Stimulated activated CD8-positive, alpha-beta memory T cell treated with anti-CD3 and anti-CD28 coated beads, Interleukin-2, amount 100 ng/mL, for 1 hour (primary cell): Measurements from ENCODE around the gene MGAT4B.

Source experiments
- DNase-seq, 2 donors: peaks; one replicate each; pipeline ENCODE4 v3.0.0-alpha.2; 2020; ENCODE audit warnings: low read depth in 2 of 2

The MGAT4B gene

DNA sequence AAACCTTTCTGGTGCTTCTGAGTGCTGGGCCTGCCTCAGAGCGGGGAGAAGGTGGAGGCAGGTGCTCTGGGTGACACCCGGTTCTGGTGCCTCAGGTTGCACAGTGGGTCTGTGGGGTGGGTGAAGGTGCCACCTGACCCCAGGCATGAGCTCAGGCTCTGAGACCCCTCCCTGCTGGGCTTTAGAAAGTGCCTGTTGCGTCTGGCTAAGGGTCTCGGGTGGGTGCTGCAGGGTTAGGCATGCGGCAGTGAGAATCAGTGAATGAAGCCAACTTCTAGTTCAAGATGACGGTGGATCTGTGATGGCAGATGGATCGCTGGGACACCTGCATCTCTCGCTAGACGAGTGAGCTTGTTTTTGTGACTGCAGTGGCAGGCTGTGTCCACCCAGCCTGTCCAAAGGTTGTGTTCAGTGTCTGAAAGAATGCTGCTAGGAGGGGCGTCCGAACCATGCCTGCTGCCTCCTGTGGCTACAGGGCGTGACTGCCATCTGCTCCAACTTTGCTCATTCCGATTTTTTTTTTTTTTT is 19.1 kb upstream of the MGAT4B start:
- DNase-seq, result no peak

DNA sequence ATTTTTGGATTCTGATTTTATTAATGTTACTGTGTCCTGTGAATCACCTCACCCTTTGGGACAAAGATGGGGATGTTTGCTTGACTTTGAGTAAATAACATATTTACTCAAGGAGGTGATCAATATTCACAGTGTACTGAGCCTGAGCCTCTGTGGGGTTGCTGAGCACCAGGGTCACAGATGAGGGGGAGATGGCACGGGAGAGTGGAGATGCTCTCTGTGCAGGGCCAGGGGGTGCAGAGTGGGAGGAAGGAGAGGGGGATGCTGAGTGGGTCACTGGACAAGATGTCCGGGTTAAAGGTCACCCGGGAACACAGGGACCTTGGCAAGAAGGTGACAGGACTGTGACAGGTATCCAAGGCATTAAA is 18.1 kb upstream of the MGAT4B start:
- no peak for DNase-seq

DNA sequence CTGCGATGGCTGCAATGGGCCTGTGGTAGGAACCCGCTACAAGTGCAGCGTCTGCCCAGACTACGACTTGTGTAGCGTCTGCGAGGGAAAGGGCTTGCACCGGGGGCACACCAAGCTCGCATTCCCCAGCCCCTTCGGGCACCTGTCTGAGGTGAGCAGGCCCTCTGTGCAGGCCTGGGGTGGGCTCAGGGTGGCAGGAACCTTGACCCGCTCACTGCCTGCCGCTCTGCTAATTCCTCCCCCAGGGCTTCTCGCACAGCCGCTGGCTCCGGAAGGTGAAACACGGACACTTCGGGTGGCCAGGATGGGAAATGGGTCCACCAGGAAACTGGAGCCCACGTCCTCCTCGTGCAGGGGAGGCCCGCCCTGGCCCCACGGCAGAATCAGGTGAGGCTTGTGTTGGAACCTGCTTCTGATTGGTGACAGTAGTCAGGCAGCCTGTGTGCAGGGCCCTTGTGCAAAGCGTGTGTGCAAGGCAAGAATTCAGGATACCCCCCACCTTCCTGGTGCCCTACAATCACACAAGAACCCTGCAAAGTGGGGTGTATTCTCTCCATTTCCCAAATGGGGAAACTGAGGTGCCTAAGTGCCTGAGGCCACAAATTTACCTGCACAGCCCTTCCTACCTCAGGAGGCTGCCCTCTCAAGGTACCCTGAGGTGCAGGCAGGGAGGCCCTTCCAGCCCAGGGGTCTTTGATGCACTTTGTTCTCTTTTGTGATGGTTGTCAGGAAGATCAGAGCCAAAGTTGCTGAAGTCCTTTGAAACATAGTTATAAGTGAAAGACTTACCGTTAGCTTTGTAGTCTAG is 17.5 kb upstream of the MGAT4B start:
- DNase-seq, result no peak

DNA sequence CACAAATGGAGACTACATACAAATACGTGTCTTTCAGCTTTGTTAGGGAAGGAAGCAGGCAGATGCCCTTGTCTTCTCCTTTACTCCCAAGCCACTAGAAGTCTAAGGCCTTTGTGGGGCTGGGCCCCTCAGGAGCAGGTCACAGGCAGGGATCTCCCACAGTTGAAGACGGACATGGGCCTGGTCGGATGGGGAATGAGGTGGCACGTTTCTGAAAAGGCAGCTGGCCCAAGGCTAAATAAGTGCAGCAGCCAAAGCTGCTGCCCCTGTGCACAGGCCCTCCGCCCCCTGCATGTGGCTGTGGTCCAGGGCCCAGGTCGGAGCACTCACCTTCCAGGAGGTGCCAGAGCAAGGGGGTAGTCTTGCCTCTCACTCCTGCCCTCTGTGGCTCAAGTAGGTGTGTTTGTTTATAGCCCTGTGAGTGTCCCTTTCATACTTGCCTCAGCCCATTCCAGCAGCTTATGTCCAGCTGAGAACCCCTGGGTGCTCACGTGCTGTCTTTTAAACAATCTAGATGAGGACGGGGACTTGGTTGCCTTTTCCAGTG is 15.9 kb upstream of the MGAT4B start:
- DNase-seq, result no peak

DNA sequence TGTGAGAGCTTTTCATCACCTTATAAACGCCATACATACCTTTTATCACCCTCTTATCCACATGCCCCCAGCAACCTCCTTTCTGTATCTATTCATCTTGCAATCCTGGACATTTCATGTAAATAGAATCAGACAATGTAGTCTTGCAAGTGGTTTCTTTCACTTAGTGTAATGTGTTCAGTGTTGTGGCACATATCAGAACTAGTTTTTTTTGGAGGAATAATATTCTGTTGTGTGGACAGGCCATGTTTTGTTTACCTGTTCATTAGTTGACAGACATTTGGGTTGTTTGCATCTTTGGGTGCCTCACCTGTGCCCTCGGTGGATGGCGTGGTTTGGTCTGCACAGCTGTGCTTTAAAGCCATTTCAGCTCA is 15.4 kb upstream of the MGAT4B start:
- DNase-seq, result no peak

DNA sequence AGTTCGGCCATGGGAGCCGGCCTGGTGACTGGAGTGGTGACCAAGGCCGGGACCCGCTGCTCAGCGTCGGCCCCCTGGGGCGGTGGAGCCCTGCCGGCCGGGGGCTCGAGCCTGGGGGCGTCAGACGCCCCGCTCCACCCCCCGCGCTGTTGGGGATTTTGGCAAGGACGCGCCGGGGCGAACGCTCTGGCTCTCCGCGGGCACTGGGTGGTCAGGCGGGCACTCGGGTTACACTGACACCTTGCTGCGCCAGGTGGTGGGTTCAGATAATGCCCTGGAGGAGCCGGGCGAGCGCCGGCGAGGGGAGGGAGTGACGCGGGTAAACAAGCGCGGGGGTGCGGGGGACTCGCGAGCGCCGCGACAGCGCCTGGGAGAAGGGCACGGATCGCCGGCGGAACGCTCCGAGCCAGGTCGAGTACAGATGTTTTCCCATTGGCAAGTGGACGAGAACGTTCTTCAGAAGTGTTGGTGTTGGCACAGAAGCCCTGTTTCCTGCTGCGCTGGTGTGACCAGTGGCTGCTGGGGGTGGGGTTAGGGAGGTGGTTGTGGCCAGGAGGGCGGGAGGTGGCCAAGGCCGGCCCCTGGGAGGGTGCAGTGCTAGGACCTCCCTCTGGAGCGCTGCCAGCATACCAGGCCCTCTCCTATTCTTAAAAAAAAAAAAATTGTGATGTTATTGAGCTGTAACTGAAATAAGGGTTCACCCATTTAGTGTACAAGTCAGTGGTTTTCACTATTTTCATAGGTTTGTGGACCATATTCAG is 14.8 kb upstream of the MGAT4B start:
- peak; percentile 71 to 73 for DNase-seq

DNA sequence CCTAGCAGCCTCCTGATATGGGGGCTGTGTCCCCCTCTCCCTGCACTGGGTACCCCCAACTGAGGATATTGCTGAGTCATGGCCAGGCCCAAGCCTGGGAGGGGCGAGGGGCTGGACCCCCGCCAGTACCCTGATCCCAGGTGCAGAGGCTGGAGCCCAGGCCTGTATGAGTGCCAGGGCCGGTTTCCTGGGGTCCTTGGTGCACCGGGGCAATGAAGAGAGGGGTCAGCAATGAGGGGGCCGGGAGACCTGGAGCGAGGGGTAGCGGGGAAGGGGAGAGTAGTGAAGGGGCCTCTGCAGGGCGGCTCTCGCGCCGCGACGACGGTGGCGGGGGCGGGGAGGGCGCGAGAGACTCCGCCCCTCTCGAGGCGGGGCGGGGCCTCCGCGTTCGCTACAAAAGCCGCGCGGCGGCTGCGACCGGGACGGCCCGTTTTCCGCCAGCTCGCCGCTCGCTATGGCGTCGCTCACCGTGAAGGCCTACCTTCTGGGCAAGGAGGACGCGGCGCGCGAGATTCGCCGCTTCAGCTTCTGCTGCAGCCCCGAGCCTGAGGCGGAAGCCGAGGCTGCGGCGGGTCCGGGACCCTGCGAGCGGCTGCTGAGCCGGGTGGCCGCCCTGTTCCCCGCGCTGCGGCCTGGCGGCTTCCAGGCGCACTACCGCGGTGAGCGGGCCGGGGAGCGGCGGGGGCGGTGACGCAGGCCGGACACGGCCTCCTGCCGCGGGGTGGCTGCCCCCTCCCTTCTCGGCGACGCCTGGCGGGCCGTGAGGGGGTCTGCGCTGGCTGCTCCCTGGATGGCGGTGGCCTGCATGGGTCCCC is 14.0 kb upstream of the MGAT4B start, which contains the start of gene SQSTM1:
SQSTM1 (plus strand) TSS at position 423 of the 815 bp plus-strand sequence; CDS start at position 455, 32 bp downstream.
- DNase-seq, result peak; percentile 66 to 76

DNA sequence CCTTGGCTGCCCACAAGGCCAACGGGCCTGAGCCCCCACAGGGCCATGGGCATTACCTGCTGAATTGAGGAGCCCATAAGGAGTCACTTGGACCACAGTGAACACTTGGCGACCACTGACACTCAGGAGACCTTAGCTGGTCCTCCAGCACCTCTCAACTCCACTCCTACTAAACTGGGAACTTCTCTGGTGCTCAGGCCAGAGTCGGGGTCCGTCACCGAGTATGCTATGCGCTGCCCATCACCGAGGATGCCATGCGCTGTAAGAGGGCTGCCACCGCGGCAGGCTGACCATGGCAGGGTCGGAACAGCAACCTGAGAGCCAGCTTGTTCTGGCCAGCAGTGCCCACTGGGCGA is 13.4 kb upstream of the MGAT4B start:
- DNase-seq, result no peak

DNA sequence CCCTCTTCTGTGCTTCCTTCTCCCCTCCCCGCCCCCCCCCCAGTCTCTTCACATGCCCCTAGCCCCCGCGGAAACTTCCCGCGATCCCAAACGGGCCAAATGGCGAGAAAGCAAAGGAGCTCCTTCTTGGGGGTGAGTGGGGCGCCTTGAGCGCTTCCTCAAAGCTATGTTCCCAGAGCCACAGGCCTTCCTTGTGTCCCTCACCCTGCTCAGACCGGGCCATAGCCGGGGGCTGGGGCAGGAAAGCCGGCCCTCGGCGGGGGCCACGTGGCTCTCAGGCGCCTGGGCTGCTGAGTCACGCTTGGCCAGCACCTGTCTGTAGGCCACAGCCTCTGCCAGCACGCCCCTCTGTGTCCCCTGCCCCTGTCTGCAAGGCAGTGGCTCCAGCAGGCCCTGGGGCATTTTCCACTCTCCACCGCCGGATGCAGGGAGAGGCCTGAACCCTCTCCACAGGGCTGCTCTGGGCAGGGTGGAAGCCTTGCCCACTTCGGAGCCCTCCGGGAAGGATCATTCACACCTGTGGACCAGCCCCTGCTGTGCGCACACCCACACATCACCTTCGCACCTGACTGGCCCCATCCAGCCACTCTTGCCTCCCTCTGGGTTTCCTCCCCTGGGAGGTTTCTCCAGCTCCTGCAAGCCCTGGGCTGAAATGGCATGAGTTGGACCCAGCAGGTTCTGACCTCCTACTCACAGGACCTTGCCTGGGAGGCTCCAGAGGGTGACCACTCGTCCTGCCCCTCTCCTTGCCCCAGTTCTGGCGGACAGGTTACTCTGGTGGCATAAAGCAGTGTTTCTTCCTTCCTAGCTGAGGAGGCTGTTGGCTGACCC is 12.8 kb upstream of the MGAT4B start:
- DNase-seq, result no peak

DNA sequence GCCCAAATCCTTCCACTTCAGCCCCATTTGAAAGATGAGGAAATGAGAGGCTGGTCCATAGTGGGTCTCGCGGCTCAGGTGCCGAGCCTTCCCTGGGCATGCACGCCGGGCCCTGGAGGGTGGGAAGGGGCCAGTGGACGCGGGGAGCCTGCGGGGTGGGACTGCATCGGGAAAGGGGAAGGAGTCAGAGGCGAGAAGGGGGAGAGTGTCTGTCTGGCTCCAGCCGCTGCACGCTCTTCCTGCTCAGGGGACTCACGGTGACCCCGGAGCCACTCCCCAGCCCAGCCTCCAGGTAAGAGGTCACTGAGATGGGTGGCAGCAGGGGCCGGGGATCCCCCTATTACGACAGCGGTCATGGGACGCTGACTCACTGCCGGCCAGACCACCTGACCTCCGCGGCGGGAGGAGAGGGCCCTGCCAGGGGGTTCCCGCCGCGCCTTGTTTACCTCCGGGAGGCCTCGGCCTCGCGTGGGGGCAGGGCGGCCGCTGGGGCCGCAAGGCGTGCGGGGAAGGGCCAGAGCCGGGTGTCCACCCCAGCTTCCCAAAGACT is 12.2 kb upstream of the MGAT4B start:
- DNase-seq, result peak; percentile 80

DNA sequence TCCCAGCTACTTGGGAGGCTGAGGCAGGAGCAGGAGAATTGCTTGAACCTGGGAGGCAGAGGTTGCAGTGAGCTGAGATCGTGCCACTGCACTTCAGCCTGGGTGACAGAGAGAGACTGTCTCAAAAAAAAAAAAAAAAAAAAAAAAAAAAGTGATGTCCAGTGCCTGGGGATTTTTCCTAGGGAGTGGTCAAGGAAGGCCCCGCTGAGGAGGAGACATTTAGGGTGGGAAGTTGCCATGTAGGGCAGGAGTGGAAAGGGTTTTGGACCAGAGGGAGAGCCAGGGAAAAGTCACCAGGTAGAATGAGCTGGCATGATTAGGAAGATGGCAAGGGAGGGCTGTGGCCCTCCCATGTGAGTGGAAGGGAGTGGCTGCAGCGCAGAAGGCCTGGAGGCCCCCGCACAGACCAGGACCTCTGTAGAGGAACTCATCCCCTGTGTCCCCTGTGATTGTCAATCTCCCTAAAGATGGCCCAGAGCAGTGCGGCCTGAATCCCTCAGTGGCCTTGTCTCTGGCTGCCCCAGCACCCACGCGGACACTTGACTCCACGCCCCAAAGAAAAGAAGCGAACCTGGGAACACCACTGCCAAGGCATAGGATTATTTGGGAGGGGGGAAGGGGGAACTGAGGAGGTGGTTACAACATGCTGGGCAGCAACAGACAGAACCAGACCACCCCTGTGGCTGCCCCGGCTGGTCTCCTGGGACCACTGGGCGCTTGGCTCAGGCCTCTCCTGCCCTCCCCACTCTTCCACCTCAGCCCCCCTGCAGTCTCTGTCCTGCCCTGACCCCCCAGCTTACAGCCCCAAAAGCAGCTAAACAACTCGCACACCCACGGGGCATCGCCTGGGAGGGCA is 11.5 kb upstream of the MGAT4B start:
- no peak for DNase-seq

DNA sequence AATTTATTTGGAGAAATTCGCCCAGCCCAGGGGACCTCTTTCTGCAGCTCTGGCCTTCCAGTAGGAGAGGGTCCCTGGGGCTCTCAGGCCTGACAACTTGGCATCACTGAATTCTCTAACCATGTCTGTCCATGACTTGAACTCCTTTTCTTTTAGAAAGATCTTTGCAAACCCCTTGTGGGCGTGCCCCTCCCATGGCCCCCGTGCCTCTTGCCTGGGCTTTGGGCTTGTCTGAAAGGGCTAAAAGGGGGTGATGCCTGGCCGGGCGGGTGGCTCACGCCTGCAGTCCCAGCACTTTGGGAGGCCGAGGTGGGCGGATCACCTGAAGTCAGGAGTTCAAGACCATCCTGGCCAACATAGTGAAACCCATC is 10.8 kb upstream of the MGAT4B start:
- DNase-seq, result no peak

DNA sequence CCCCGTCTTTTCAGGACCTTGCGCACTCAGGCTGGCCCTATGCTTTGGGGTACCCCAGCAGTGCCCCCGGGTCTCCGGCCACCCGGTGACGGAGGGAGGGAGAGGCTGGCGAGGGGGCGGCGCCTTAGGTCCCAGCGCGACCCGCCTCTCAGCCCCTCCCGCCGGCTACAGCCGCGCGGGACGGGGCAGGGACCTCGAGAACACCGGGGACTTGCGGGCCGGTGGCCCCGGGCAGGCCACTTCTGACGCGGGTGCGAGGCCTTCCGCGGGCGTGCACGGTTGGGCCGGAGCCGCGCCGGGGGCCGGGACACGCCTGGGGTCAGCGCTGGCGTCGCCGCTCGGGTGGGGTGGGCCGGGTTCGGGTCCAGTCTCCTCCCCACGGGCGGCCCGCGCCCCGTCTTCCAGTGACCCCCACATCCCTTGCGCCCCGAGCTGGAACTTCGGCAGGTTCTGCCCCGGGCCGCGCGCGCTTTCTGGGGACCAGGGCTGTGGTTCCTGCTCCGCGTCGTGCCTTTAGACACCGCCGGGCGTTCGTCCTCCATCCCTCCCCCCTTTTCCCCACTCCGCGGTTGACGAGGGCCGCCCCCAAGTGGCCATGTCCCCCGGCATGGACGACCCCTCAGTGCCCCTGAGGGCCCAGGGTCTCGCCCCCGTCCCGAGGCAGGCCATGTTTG is 10.3 kb upstream of the MGAT4B start:
- DNase-seq, result no peak

DNA sequence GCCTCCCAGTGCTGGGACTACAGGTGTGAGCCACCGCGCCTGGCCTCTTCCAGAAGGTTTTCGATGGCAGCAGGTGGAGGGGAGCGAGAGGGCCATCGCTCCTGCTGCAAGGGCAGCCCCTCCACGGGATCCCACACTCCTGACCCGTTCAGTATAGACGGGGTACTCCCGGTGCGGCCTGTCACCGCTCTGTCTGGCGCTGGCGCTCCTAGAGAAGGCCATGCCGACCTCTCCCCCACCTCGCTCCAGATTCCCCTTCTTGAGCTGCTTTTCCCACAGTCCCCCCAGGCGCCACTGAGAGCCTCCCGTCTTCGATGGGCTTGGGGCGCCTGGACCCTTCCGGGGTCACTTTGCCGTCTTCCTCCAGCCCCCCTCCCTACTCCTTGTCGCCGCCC is 9.7 kb upstream of the MGAT4B start:
- DNase-seq, result no peak

DNA sequence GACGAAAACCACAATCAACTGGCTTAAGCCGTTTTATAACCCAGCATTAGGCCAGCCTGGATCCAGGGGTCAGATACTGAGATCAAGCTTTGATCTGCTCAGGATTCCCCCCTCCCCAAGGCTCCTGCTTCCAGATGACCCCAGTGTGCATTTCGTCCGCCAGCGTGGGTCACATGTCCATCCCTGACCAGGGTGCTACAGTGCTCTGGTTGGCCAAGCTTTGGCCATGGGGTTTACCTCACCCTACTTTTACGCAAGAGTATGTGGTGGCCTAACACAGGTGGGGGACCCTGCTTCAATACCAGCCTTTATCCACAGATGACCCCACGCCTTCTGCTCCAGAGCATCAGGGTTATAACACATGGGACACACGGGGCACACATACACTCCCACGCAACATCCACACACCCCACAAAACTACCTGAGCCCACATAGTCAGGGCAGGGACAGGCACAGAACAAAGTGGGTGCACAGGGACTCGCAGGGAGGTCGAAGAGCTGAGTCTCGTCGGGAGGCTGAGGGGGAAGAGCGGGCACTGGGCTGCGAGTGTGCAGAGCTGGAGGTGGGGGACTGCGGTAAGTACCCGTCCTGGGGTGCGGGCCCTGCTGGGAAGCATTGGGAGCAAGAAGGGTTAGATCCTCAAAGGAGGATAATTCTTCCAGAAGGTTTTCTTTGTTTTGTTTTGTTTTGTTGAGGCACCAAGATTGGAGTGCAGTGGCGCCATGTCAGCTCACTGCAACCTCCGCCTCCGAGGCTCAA is 9.0 kb upstream of the MGAT4B start:
- no peak for DNase-seq

DNA sequence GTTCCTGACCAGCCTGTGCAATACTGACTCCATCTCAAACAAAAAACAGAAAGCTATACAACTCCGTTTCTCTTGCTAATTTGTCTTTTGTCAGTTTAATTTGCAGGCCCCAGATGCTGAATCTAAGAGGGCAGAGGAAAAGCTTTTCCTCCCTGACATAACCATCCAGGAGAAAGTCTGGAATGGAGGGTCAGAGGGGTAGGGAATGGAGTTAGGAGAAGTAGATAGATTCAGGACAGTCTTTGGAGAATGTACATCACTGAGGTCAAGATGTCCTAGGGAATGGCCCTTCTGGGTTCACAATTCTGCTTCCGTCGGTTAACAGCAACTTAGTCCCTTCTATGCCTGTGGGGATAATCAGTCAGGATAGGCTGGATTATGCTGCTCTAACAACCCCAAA is 7.4 kb upstream of the MGAT4B start:
- DNase-seq, result no peak

DNA sequence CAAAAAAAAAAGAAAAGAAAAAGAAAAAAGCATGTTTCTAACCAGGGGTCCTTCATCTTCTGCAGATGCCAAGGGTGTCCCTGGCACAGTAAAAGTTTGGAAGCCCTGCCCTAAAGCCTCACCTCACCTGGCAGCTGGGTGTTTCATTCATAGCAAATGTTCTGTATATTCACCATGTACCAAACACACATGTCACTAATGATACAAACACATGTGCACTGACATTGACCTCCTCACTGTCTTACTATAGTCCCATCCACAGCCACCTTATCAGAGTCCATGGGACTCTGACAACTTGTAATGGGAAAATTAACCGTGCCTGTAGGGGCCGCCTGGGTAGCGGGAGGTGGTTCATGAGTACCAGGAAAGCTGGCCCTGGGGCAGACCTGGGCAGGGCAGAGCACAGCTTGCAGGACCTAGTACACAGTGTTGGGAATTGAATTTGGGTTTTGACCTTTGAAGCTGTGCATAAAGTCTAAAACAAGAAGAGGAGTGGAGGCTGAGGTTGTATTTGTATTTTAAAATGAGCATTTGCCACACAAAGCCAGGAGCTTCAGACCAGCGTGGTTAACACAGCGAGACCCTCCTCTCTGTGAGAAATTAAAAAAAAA is 6.4 kb upstream of the MGAT4B start:
- no peak for DNase-seq
